ENCODE results near the gene TAPBP.

DNA sequence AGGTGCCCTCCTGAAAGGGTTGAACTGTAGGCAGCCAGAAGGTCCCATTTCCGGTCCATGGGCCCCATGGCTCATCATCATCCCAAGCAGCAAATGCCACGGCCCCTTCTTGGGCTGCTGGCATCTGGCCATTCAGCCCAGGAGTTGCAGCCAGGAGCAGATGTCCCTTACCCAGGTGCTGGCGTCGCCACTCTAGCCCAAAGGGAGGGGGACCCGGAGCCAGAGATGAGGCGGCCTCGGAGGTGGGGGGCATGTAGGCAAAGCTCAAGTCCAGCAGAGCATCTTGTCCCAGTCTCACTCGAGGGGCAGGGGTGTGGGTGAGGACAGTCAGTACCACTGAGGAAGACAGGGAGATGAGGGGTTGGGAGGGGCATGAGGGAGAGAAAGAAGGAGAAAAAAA, 8.8 kb downstream of the TAPBP start:
- TF ChIP-seq REST (IDR thresholded peaks at IDR 0.05; ENCODE audit: low read depth) (no peak), USF1 (IDR thresholded peaks at IDR 0.05) (no peak), CREB1 (IDR thresholded peaks at IDR 0.05; ENCODE audit: low read depth) (no peak), RAD21 (IDR thresholded peaks at IDR 0.05; ENCODE audit: low read depth) (no peak), MAX (IDR thresholded peaks at IDR 0.05) (no peak), EGR1 (IDR thresholded peaks at IDR 0.05) (no peak), FOXM1 (IDR thresholded peaks at IDR 0.05; ENCODE audit: borderline replicate concordance, low read depth) (no peak), EP300 (IDR thresholded peaks at IDR 0.05; ENCODE audit: borderline replicate concordance) (no peak)
